PC-3 (cell line): ENCODE measurements around the gene GRK1. TPM values are rescaled to one million over a fixed set of nuclear protein-coding genes. Genes with fewer than 3 reads are reported as not detected.

Source experiments
- ATAC-seq: fragments of 200-7000 bp; cut with Tn5 transposase; 2 replicates; pipeline ENCODE4 v1.9.1; 2020; ENCODE audit warnings: mild to moderate bottlenecking, moderate library complexity
- BruUV-seq: library from RNA; stranded (reverse); fragments of 400-500 nt; replicated peaks from 2 replicates; lab custom pipeline; 2021; lab: Mats Ljungman, UMichigan
- CTCF ChIA-PET: fragments of 300-600 bp; sonication (Branson Sonifier 250); formaldehyde crosslinking; loops from one replicate; lab custom pipeline; 2022; ENCODE audit warnings: antibody characterized with exemption; lab: Charles Lee
- POLR2A ChIA-PET: fragments of 300-600 bp; sonication (Branson Sonifier 250); formaldehyde crosslinking; loops from one replicate; lab custom pipeline; 2022; ENCODE audit warnings: antibody characterized with exemption; ENCODE audit not compliant: unreplicated experiment; lab: Charles Lee
- DNase-seq: peaks from one replicate; pipeline ENCODE4 v3.0.0-alpha.2; 2015
- H2AFZ ChIP-seq: fragments of 300-600 bp; sonication (generic); 2 replicates; pipeline ENCODE4 v1.6.0; 2016; ENCODE audit warnings: antibody characterized with exemption, low read length
- H3F3A ChIP-seq: fragments of 300-600 bp; sonication (generic); one replicate; pipeline ENCODE4 v1.6.0; 2017; ENCODE audit warnings: antibody characterized with exemption, low read length, control low read depth, mild to moderate bottlenecking; ENCODE audit not compliant: unreplicated experiment
- H3K27ac ChIP-seq: fragments of 300-600 bp; sonication (generic); 2 replicates; pipeline ENCODE4 v1.5.1; 2016; ENCODE audit warnings: mild to moderate bottlenecking, low read length
- H3K27me3 ChIP-seq: fragments of 300-600 bp; sonication (generic); 2 replicates; pipeline ENCODE4 v1.6.1; 2016; ENCODE audit warnings: low read length, mixed read lengths
- H3K36me3 ChIP-seq: fragments of 300-600 bp; sonication (generic); 2 replicates; pipeline ENCODE4 v1.6.1; 2016; ENCODE audit warnings: low read depth, mixed run types, low read length, mixed read lengths
- H3K4me1 ChIP-seq: fragments of 300-600 bp; sonication (generic); 2 replicates; pipeline ENCODE4 v1.5.1; 2016; ENCODE audit warnings: low read length; ENCODE audit not compliant: insufficient read depth
- H3K4me2 ChIP-seq: fragments of 300-600 bp; sonication (generic); 2 replicates; pipeline ENCODE4 v1.6.0; 2016; ENCODE audit warnings: low read length
- H3K4me3 ChIP-seq: fragments of 300-600 bp; sonication (generic); 2 replicates; pipeline ENCODE4 v1.5.1; 2016; ENCODE audit warnings: mild to moderate bottlenecking, low read length, mixed read lengths
- H3K79me2 ChIP-seq: fragments of 300-600 bp; sonication (generic); 2 replicates; pipeline ENCODE4 v1.6.1; 2017; ENCODE audit warnings: low read length, mixed read lengths
- H3K9ac ChIP-seq: fragments of 300-600 bp; sonication (generic); 2 replicates; pipeline ENCODE4 v1.6.0; 2016; ENCODE audit warnings: mild to moderate bottlenecking, low read length
- H3K9me2 ChIP-seq: fragments of 300-600 bp; sonication (generic); replicated peaks from 2 replicates; pipeline ENCODE4 v1.6.1; 2016; ENCODE audit warnings: mixed run types, low read length, mixed read lengths
- H3K9me3 ChIP-seq: fragments of 300-600 bp; sonication (generic); 2 replicates; pipeline ENCODE4 v1.6.1; 2016; ENCODE audit warnings: low read length, mixed read lengths
- H4K20me1 ChIP-seq: fragments of 300-600 bp; sonication (generic); 2 replicates; pipeline ENCODE4 v1.6.1; 2016; ENCODE audit warnings: low read length, mixed read lengths
- EZH2 ChIP-seq: fragments of 300-600 bp; sonication (generic); IDR thresholded peaks from one replicate; pipeline ENCODE4 v1.6.1; 2017; ENCODE audit warnings: antibody characterized with exemption, mild to moderate bottlenecking, low read length; ENCODE audit not compliant: unreplicated experiment
- EZH2phosphoT487 ChIP-seq: fragments of 300-600 bp; sonication (generic); IDR thresholded peaks from 2 replicates; pipeline ENCODE4 v1.6.1; 2018; ENCODE audit warnings: mild to moderate bottlenecking, antibody characterized with exemption, low read length, borderline replicate concordance
- intact Hi-C: fragments of 100-400 bp; cut with micrococcal nuclease; formaldehyde crosslinking; loops from 2 replicates; pipeline ENCODE4 v1.9.0; 2023
- total RNA-seq: library from RNA; depleted of rRNA; stranded (reverse); fragments of >200 nt; gene quantifications from 2 replicates; pipeline ENCODE4 v1.2.3, GENCODE V29; 2014
- TF ChIP-seq, protein P1 (sequence below): fragments of 300-600 bp; sonication (generic); conservative IDR thresholded peaks from 2 replicates; pipeline ENCODE4 v1.5.1; 2017; ENCODE audit warnings: antibody characterized with exemption, low read depth, mild to moderate bottlenecking, low read length

GRK1 gene
- total RNA-seq, 1 experiment from 2014 or later, result not detected

DNA sequence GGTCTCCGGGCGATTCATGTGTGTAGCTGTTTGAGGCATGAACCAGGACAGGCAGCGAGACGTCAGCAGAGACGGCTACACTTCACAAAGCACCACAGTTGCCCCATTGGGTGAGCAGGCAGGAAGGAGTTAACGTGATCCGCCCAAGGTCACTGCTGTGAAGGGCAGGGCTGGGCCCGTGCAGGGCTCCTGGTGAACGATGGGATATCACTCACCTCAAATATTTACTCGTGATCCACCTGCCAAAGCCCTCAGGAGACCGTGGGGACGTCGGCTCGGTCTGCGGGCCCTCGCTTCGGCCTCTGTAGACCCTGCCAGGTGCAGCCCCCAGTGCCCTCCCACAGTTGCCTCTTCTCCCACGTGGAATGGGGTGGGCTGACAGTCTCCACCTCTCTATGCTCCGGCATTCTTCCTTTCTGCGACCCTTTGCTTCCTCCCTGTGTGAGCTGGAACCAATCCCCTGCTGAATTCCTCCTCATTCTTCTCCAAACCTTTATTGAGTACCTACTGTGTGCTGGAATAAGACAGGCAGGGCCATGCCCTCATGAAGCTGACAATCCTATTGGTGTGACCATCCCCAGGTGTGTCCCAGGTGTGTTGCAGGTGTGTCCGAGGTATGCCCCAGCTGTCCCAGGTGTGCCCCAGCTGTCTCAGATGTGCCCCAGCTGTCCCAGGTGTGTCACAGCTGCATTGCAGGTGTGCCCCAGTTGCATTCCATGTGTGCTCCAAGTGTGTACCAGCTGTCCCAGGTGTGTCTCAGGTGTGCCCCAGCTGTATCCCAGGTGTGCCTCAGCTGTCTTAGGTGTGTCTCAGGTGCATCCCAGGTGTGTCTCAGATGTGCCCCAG is 2.0 kb upstream of the GRK1 start:
- TF ChIP-seq EZH2 (no peak), EZH2phosphoT487 (no peak)
- TF ChIP-seq, protein P1, sequence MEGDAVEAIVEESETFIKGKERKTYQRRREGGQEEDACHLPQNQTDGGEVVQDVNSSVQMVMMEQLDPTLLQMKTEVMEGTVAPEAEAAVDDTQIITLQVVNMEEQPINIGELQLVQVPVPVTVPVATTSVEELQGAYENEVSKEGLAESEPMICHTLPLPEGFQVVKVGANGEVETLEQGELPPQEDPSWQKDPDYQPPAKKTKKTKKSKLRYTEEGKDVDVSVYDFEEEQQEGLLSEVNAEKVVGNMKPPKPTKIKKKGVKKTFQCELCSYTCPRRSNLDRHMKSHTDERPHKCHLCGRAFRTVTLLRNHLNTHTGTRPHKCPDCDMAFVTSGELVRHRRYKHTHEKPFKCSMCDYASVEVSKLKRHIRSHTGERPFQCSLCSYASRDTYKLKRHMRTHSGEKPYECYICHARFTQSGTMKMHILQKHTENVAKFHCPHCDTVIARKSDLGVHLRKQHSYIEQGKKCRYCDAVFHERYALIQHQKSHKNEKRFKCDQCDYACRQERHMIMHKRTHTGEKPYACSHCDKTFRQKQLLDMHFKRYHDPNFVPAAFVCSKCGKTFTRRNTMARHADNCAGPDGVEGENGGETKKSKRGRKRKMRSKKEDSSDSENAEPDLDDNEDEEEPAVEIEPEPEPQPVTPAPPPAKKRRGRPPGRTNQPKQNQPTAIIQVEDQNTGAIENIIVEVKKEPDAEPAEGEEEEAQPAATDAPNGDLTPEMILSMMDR, result no peak
- Histone ChIP-seq H3K27ac (no peak overlapping the region), H3K79me2 (no peaks in the 10 kb centered on the region), H2AFZ (no peak overlapping the region), H4K20me1 (no peaks in the 10 kb centered on the region), H3K4me3 (no peak overlapping the region), H3K4me1 (no peaks in the 10 kb centered on the region), H3K9ac (no peak overlapping the region), H3K36me3 (no peaks in the 10 kb centered on the region), H3K9me3 (no peaks in the 10 kb centered on the region), H3F3A (no peaks in the 10 kb centered on the region), H3K9me2 (no peaks in the 10 kb centered on the region), H3K27me3 (no peaks in the 10 kb centered on the region), H3K4me2 (no peak overlapping the region)
- DNase-seq (no peak), ATAC-seq (no peak)
- POLR2A ChIA-PET, result no interaction called here
- CTCF ChIA-PET, result no interaction called here
- intact Hi-C loops, result no loop called here
- BruUV-seq, result no TSS peak

DNA sequence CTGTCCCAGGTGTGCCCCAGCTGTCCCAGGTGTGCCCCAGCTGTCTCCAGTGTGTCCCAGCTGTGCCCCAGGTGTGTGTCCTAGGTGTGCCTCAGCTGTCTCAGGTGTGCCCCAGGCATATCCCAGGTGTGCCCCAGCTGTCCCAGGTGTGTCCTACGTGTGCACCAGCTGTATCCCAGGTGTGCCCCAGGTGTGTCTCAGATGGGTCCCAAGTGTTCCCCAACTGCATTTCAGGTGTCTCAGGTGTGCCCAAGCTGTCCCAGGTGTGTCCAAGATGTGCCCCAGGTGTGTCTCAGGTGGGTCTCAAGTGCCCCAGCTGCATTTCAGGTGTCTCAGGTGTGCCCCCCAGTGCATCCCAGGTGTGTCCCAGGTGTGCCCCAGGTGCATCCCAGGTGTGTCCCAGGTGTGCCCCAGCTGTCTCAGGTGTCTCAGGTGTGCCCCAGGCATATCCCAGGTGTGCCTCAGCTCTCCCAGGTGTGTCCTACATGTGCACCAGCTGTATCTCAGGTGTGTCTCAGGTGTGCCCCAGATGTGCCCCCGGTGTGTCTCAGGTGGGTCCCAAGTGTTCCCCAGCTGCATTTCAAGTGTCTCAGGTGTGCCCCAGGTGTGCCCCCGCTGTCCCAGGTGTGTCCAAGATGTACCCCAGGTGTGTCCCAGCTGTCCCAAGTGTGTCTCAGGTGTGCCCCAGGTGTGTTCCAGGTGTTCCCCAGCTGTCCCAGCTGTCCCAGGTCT is 1.3 kb upstream of the GRK1 start:
- POLR2A ChIA-PET, result no interaction called here
- H3K4me2 ChIP-seq, result no peak overlapping the region
- TF ChIP-seq EZH2, result no peak
- TF ChIP-seq EZH2phosphoT487, result no peak
- TF ChIP-seq, protein P1, result no peak
- H3F3A ChIP-seq, result no peaks in the 10 kb centered on the region
- CTCF ChIA-PET, result no interaction called here
- no peak overlapping the region for H2AFZ ChIP-seq
- no peaks in the 10 kb centered on the region for H3K79me2 ChIP-seq
- no peaks in the 10 kb centered on the region for H3K36me3 ChIP-seq
- no peak overlapping the region for H3K27ac ChIP-seq
- intact Hi-C loops, result no loop called here
- no TSS peak for BruUV-seq
- DNase-seq, result no peak
- no peaks in the 10 kb centered on the region for H3K27me3 ChIP-seq
- no peaks in the 10 kb centered on the region for H3K4me1 ChIP-seq
- H3K4me3 ChIP-seq, result no peak overlapping the region
- no peak overlapping the region for H3K9ac ChIP-seq
- ATAC-seq, result no peak
- H4K20me1 ChIP-seq, result no peaks in the 10 kb centered on the region
- no peaks in the 10 kb centered on the region for H3K9me2 ChIP-seq
- no peaks in the 10 kb centered on the region for H3K9me3 ChIP-seq

DNA sequence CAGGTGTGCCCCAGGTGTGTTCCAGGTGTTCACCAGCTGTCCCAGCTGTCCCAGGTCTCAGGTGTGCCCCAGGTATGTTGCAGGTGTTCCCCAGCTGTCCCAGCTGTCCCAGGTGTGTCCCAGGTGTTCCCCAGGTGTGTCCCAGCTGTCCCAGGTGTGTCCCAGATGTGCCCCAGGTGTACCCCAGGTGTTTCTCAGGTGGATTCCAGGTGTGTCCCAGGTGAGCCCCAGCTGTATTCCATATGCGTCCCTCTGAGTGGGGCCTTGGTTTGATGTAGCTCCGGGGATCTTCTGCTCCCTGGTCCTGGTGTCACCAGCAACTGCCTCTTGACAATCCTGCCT is 719 bp upstream of the GRK1 start:
- Histone ChIP-seq H2AFZ (no peak overlapping the region), H3K79me2 (no peaks in the 10 kb centered on the region), H3K9me3 (no peaks in the 10 kb centered on the region), H3K9me2 (no peaks in the 10 kb centered on the region), H3K27ac (no peak overlapping the region), H3K9ac (no peak overlapping the region), H3K36me3 (no peaks in the 10 kb centered on the region), H3K4me2 (no peak overlapping the region), H3K27me3 (no peaks in the 10 kb centered on the region), H4K20me1 (no peaks in the 10 kb centered on the region), H3K4me3 (no peak overlapping the region), H3K4me1 (no peaks in the 10 kb centered on the region), H3F3A (no peaks in the 10 kb centered on the region)
- intact Hi-C loops, result no loop called here
- DNase-seq, result no peak
- CTCF ChIA-PET, result no interaction called here
- POLR2A ChIA-PET, result no interaction called here
- ATAC-seq, result no peak
- no peak for TF ChIP-seq EZH2phosphoT487
- TF ChIP-seq EZH2, result no peak
- TF ChIP-seq, protein P1, result no peak
- BruUV-seq, result no TSS peak
